CD4-positive, alpha-beta T cell treated with Interleukin-12 subunit alpha and Interleukin-12 subunit beta, for 1 hour (primary cell): ENCODE measurements around the gene TATDN2.

Experiments used
- DNase-seq: peaks from one replicate; pipeline ENCODE4 v3.0.0-alpha.2; 2020

TATDN2 gene

GRCh38 chr3:10321630-10322351 is 73.5 kb downstream of the TATDN2 start:
- DNase-seq, result no peak

- DNase-seq, result peak; percentile 36
These were observed 74.1 kb downstream of the TATDN2 start for GRCh38 chr3:10322352-10322710.

- no peak for DNase-seq
These were observed 79.3 kb downstream of the TATDN2 start for GRCh38 chr3:10327592-10327991.

GRCh38 chr3:10328460-10329071 is 80.3 kb downstream of the TATDN2 start:
- DNase-seq, result no peak

- no peak for DNase-seq
These were observed 81.3 kb downstream of the TATDN2 start for GRCh38 chr3:10329495-10330015.

- no peak for DNase-seq
These were observed 82.1 kb downstream of the TATDN2 start for GRCh38 chr3:10330319-10330718.
